Mesothelial cell of epicardium (in vitro differentiated cells): ENCODE measurements around the gene STRADA. TPM values are rescaled to one million over a fixed set of nuclear protein-coding genes. Genes with fewer than 3 reads are reported as not detected.
A peak's percentile ranks its signal among the peaks of the same experiment; 100 is the strongest.

Experiments
- DNase-seq, 2 experiments: peaks; one replicate each; pipeline ENCODE4 v3.0.0; 2021; ENCODE audit warnings: low spot score in 2 of 2; ENCODE audit not compliant: unreplicated experiment in 2 of 2
- H3K27ac Mint-ChIP-seq: 2 replicates; pipeline ENCODE4 v1.8.0; 2021; ENCODE audit warnings: mixed read lengths
- H3K27me3 Mint-ChIP-seq: 2 replicates; pipeline ENCODE4 v1.8.0; 2021; ENCODE audit warnings: low read depth, mixed read lengths
- H3K36me3 Mint-ChIP-seq: 2 replicates; pipeline ENCODE4 v1.8.0; 2021; ENCODE audit warnings: mixed read lengths
- H3K4me1 Mint-ChIP-seq: 2 replicates; pipeline ENCODE4 v1.8.0; 2021; ENCODE audit warnings: mixed read lengths
- H3K4me3 Mint-ChIP-seq: 2 replicates; pipeline ENCODE4 v1.8.0; 2021; ENCODE audit warnings: mild to moderate bottlenecking, moderate library complexity, mixed read lengths
- H3K9me3 Mint-ChIP-seq: 2 replicates; pipeline ENCODE4 v1.8.0; 2021; ENCODE audit warnings: mixed read lengths
- total RNA-seq: library from RNA; stranded (reverse); gene quantifications from 3 replicates; pipeline ENCODE4 v1.2.1, GENCODE V29; 2021
- TF ChIP-seq, protein P1 (sequence below): fragments of 200-600 bp; sonication (generic); IDR thresholded peaks from one replicate; pipeline ENCODE4 v1.5.0; 2021; ENCODE audit warnings: antibody characterized with exemption; ENCODE audit not compliant: unreplicated experiment

Gene STRADA
- total RNA-seq, 1 donor from 2014 or later: 62.9 TPM

- peaks cover 8% of the 10 kb centered on the region for H3K4me1 Mint-ChIP-seq
- no peaks in the 10 kb centered on the region for H3K36me3 Mint-ChIP-seq
- H3K27ac Mint-ChIP-seq: peak overlapping the region; percentile 12
- TF ChIP-seq, protein P1, sequence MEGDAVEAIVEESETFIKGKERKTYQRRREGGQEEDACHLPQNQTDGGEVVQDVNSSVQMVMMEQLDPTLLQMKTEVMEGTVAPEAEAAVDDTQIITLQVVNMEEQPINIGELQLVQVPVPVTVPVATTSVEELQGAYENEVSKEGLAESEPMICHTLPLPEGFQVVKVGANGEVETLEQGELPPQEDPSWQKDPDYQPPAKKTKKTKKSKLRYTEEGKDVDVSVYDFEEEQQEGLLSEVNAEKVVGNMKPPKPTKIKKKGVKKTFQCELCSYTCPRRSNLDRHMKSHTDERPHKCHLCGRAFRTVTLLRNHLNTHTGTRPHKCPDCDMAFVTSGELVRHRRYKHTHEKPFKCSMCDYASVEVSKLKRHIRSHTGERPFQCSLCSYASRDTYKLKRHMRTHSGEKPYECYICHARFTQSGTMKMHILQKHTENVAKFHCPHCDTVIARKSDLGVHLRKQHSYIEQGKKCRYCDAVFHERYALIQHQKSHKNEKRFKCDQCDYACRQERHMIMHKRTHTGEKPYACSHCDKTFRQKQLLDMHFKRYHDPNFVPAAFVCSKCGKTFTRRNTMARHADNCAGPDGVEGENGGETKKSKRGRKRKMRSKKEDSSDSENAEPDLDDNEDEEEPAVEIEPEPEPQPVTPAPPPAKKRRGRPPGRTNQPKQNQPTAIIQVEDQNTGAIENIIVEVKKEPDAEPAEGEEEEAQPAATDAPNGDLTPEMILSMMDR: no peak
- H3K9me3 Mint-ChIP-seq: no peaks in the 10 kb centered on the region
- no peaks in the 10 kb centered on the region for H3K27me3 Mint-ChIP-seq
- DNase-seq: no peak
- no peak overlapping the region for H3K4me3 Mint-ChIP-seq
Observed at GRCh38 chr17:63696381-63696961, 45.1 kb downstream of the STRADA start.

DNA sequence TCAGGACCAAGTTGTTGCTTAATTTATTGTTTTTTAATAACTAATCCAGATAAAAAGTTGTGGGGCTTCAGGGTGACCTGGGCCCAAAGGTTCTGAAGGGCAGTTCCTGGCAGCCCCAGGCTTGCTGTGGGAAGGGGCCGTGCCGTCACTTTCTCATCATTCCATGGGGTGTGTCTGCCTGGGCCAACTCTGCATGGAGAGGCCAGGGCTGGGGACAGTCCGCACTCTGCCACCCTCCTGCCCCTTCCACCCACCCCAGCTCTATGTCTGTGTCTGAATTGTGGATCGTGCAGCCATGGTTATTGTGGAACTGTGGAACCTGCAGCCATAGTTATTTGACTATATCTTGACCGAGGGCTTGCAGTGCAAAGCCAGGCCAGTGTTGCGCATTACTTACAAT is 45.7 kb downstream of the STRADA start:
- TF ChIP-seq, protein P1: no peak
- Mint-ChIP-seq H3K9me3 (no peaks in the 10 kb centered on the region), H3K27ac (no peak overlapping the region), H3K36me3 (peaks cover 2% of the 10 kb centered on the region), H3K4me1 (peaks cover 3% of the 10 kb centered on the region), H3K4me3 (no peak overlapping the region), H3K27me3 (no peaks in the 10 kb centered on the region)
- no peak for DNase-seq

DNA sequence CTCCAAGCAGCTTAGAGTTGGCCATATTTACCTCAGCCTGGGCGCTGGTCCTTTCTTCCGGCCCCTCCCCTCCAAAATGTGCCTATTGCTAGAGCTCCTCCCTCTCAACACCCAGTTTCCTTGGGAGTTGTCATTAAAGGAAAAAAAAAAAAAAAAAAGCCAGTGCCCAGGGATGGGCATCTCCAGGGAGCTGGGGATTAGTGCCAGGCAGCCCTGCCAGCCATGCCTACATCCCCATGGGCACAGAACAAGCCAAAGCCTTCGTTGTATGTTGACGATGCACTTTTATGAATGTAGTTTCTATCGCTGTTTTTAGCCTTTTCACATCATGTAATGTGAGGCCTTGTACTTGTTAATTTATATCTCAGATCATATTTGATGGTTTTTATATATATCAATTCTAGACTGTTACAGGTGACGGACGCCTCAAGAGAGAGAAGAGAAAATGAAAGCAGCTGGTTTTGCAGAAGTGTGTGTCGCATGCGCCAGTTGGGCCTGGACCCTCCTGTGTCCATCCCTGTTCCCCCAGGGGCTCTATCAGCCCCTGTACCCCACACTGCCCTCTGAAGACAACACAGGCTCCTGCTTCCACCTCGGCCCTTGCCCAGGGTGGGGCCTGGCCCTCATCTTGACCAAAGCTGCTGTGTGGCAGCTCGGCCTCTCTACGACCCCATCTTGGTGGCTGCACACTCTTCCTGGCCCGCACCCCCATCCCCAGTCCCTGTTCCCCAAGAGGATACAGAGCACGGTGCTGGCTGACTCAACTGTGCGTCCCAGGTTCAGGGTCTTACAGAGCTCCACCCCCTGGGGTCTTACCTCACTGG is 46.4 kb downstream of the STRADA start:
- TF ChIP-seq, protein P1: no peak
- Mint-ChIP-seq H3K4me3 (no peak overlapping the region), H3K36me3 (peaks cover 4% of the 10 kb centered on the region)

GRCh38 chr17:63694229-63694949 is 47.2 kb downstream of the STRADA start:
- Mint-ChIP-seq H3K9me3 (no peaks in the 10 kb centered on the region), H3K27ac (no peak overlapping the region), H3K36me3 (peaks cover 4% of the 10 kb centered on the region), H3K4me3 (no peak overlapping the region), H3K27me3 (no peaks in the 10 kb centered on the region), H3K4me1 (peaks cover 3% of the 10 kb centered on the region)
- TF ChIP-seq, protein P1: no peak
- DNase-seq: no peak

More for the DNA sequence above, 46.4 kb downstream of the STRADA start:
- no peaks in the 10 kb centered on the region for H3K9me3 Mint-ChIP-seq
- peaks cover 3% of the 10 kb centered on the region for H3K4me1 Mint-ChIP-seq
- no peaks in the 10 kb centered on the region for H3K27me3 Mint-ChIP-seq
- H3K27ac Mint-ChIP-seq: no peak overlapping the region
- no peak for DNase-seq

- no peaks in the 10 kb centered on the region for H3K9me3 Mint-ChIP-seq
- H3K27ac Mint-ChIP-seq: no peak overlapping the region
- H3K4me1 Mint-ChIP-seq: peaks cover 2% of the 10 kb centered on the region
- no peak for DNase-seq
- TF ChIP-seq, protein P1: no peak
- no peaks in the 10 kb centered on the region for H3K27me3 Mint-ChIP-seq
- H3K4me3 Mint-ChIP-seq: no peak overlapping the region
- peaks cover 7% of the 10 kb centered on the region for H3K36me3 Mint-ChIP-seq
Observed at GRCh38 chr17:63693411-63694113, 48.0 kb downstream of the STRADA start.
